ENCODE measurements around the gene ABHD17A.

The ABHD17A gene

DNA sequence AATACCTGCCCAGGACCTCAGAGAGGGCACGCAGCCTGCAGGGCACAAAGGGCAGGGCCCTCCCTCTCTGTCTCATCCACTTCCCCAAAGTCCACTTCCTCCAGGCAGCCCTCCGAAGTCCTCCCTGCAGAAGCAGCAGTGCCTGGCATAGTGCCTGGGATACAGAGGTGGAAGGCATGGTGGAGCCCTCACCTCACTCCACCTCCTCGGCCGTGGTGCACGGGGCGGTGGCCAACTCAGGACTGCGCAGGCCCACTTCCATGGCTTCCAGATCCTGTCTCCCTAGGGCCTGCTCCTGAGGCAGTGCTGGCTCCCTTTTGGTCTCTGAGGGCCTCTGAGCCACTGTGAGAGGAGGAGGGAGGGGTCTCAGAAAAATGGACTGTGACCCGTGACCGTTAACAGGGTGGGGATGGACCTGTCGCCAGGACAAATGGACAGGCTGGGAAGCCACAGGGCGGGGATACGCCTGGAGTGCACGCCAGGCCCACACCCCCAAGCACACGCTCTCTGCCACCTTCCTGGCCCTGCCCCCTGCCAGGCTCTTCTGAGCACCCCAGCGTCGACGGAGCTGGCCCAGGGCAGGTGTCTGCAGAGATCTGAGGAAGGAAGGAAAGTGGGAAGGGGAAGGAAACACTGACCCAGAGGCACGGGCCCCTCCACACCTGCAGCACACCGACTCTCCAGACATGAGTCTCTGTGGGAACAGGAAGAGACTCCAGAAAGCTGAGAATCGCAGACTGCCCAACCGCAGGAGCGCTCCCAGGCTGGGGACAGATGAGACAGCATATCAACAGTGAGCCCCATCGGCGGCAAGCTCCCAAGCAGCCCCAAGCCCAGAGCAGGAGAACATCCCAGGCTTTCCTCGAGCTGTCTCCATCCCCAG, 45.4 kb downstream of the ABHD17A start:
- peaks cover 20% of the 10 kb centered on the region for H3K36me3 ChIP-seq (ENCODE audit: insufficient read depth, low read length)
- H3K4me2 ChIP-seq (ENCODE audit: low read length) = no peak overlapping the region
- peaks cover 10% of the 10 kb centered on the region for H3K4me1 ChIP-seq (ENCODE audit: control insufficient read depth, insufficient read depth, low read length)
- H3K4me3 ChIP-seq (ENCODE audit: low read length) = no peak overlapping the region
- no peak overlapping the region for H3K9ac ChIP-seq (ENCODE audit: low read depth, low read length)
- H3K9me3 ChIP-seq (replicated peaks; ENCODE audit: low read length) = no peaks in the 10 kb centered on the region
- H3K27me3 ChIP-seq (ENCODE audit: control insufficient read depth, insufficient read depth, low read length) = no peaks in the 10 kb centered on the region

DNA sequence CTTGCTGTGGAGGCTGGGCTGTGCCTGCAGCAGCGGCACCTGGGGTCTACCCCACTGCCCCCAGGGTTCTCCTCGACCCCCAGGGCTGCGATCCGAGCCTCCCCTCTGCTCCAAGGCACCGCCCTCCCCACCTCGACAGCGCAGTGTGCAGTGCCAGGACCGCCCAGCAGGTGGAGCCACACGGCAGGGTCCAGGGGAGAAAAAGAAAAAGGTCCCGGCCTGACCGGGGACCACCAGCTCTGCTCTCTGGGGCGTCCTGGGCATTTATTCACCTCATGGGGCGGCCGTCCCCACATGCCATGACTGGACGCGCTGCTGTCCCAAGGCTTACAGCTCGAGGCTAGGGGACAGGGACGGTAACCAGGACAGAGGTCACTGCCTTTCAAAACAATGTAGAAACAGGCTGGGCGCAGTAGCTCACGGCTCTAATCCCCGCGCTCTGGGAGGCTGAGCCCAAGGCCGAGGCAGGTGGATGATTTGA, 47.6 kb downstream of the ABHD17A start:
- H3K4me1 ChIP-seq (ENCODE audit: control insufficient read depth, insufficient read depth, low read length) = peaks cover 25% of the 10 kb centered on the region
- H3K36me3 ChIP-seq (ENCODE audit: insufficient read depth, low read length) = peaks cover 12% of the 10 kb centered on the region
- H3K27me3 ChIP-seq (ENCODE audit: control insufficient read depth, insufficient read depth, low read length) = no peaks in the 10 kb centered on the region
- no peak overlapping the region for H3K4me3 ChIP-seq (ENCODE audit: low read length)
- H3K9me3 ChIP-seq (replicated peaks; ENCODE audit: low read length) = no peaks in the 10 kb centered on the region
- H3K4me2 ChIP-seq (ENCODE audit: low read length) = peak overlapping the region; percentile 32
- no peak overlapping the region for H3K9ac ChIP-seq (ENCODE audit: low read depth, low read length)

DNA sequence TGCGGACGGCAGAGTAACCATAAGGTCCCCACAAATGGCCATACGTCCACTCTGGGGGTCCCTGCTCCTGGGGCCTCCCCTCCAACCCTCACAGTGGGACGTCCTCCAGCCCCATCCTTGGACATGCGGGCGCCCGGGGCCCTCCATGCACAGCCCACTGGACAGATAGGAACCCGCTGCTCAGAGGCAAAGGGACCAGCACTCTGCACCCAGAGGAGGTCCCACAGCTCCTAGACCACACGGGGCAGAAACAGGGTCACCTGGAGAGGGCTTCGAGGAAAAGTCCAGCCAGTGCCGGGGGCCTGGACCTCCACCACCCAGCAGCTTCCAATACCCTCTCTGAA, 48.1 kb downstream of the ABHD17A start:
- Histone ChIP-seq H3K9ac (ENCODE audit: low read depth, low read length) (no peak overlapping the region), H3K27me3 (ENCODE audit: control insufficient read depth, insufficient read depth, low read length) (no peaks in the 10 kb centered on the region), H3K36me3 (ENCODE audit: insufficient read depth, low read length) (peaks cover 12% of the 10 kb centered on the region), H3K4me2 (ENCODE audit: low read length) (no peak overlapping the region), H3K4me3 (ENCODE audit: low read length) (no peak overlapping the region), H3K9me3 (replicated peaks; ENCODE audit: low read length) (no peaks in the 10 kb centered on the region), H3K4me1 (ENCODE audit: control insufficient read depth, insufficient read depth, low read length) (peaks cover 25% of the 10 kb centered on the region)

- Histone ChIP-seq H3K9me3 (replicated peaks; ENCODE audit: low read length) (no peaks in the 10 kb centered on the region), H3K4me2 (ENCODE audit: low read length) (no peak overlapping the region), H3K9ac (ENCODE audit: low read depth, low read length) (no peak overlapping the region), H3K27me3 (ENCODE audit: control insufficient read depth, insufficient read depth, low read length) (no peaks in the 10 kb centered on the region), H3K36me3 (ENCODE audit: insufficient read depth, low read length) (peaks cover 12% of the 10 kb centered on the region), H3K4me3 (ENCODE audit: low read length) (no peak overlapping the region), H3K4me1 (ENCODE audit: control insufficient read depth, insufficient read depth, low read length) (peaks cover 25% of the 10 kb centered on the region)
These were observed 48.7 kb downstream of the ABHD17A start for GRCh38 chr19:1836458-1837221.

DNA sequence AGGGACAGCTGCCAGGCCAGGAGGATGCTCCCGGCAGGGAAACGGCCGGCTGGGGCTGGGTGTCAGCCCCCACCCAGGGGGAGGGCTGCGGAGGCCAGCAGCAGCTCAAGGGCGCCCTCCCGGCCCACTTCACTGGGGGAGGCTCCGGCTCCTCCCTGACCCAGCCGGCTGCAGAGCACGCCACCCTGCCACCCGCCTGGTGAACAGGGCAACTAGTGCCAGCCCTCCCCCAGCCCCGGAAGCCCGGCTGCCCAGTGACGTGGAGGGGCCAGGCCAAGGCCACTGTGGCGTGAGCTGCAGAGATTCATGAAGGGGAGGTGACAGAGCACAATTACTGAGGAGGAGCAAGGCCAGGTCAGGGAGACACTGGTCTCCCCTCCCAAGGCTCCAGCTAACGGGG, 51.8 kb downstream of the ABHD17A start:
- H3K9me3 ChIP-seq (replicated peaks; ENCODE audit: low read length) = no peaks in the 10 kb centered on the region
- peak overlapping the region; percentile 3 for H3K4me3 ChIP-seq (ENCODE audit: low read length)
- peaks cover 25% of the 10 kb centered on the region for H3K4me1 ChIP-seq (ENCODE audit: control insufficient read depth, insufficient read depth, low read length)
- H3K27me3 ChIP-seq (ENCODE audit: control insufficient read depth, insufficient read depth, low read length) = no peaks in the 10 kb centered on the region
- peak overlapping the region; percentile 60 for H3K4me2 ChIP-seq (ENCODE audit: low read length)
- peak overlapping the region; percentile 49 for H3K9ac ChIP-seq (ENCODE audit: low read depth, low read length)
- H3K36me3 ChIP-seq (ENCODE audit: insufficient read depth, low read length) = peaks cover 19% of the 10 kb centered on the region

DNA sequence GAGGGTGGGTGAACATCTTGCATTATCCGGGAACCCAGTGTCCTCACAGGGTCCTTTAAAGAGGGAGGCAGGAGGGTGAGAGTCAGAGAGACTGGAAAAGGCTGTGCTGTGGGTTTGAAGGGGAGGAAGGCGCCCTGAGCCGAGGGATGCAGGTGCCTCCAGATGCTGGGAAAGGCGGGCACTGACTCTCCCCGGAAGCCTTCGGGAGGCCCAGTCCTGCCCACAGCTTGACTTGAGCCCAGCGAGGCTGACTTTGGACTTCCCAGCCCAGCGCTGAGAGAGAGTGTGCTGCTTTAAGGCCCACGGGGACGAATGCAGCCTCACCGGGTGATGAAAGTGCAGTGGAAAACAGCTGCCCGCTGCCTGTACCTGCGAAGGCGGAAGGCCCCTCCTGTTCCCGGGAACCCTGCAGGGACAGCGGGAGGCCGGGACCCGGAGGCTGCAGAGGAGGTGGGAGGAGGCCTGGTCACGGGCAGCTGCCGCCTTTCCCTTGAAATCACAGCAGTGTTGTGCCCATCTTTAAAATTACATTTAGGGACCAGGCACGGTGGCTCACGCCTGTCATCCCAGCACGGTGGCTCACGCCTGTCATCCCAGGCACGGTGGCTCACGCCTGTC, 53.1 kb downstream of the ABHD17A start:
- Histone ChIP-seq H3K9me3 (replicated peaks; ENCODE audit: low read length) (no peaks in the 10 kb centered on the region), H3K9ac (ENCODE audit: low read depth, low read length) (no peak overlapping the region), H3K27me3 (ENCODE audit: control insufficient read depth, insufficient read depth, low read length) (no peaks in the 10 kb centered on the region), H3K36me3 (ENCODE audit: insufficient read depth, low read length) (peaks cover 15% of the 10 kb centered on the region), H3K4me2 (ENCODE audit: low read length) (no peak overlapping the region), H3K4me3 (ENCODE audit: low read length) (no peak overlapping the region), H3K4me1 (ENCODE audit: control insufficient read depth, insufficient read depth, low read length) (peaks cover 19% of the 10 kb centered on the region)

DNA sequence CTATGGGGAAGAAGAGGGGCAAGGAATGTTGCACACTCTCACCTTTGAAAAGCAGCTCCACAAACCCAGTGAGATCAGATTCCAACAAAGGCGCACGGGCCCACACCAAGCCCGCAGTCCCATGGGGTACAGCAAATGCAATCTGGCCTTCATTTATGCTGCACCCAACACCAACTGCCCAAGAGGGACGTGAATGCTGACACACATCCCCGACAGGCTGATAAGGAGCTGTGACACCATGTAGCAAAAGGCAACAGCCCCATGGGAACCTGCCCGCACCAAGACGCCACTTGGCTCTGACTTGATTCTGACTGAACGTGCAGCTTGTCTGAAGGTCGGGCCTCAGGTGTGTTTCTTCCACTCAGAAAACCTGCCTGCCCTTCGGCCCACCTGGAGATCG, 54.3 kb downstream of the ABHD17A start:
- Histone ChIP-seq H3K4me3 (ENCODE audit: low read length) (no peak overlapping the region), H3K36me3 (ENCODE audit: insufficient read depth, low read length) (peaks cover 16% of the 10 kb centered on the region), H3K4me1 (ENCODE audit: control insufficient read depth, insufficient read depth, low read length) (peaks cover 25% of the 10 kb centered on the region), H3K9ac (ENCODE audit: low read depth, low read length) (no peak overlapping the region), H3K4me2 (ENCODE audit: low read length) (no peak overlapping the region), H3K27me3 (ENCODE audit: control insufficient read depth, insufficient read depth, low read length) (no peaks in the 10 kb centered on the region), H3K9me3 (replicated peaks; ENCODE audit: low read length) (no peaks in the 10 kb centered on the region)

- Histone ChIP-seq H3K9ac (ENCODE audit: low read depth, low read length) (no peak overlapping the region), H3K4me2 (ENCODE audit: low read length) (no peak overlapping the region), H3K27me3 (ENCODE audit: control insufficient read depth, insufficient read depth, low read length) (no peaks in the 10 kb centered on the region), H3K4me3 (ENCODE audit: low read length) (no peak overlapping the region), H3K36me3 (ENCODE audit: insufficient read depth, low read length) (peaks cover 19% of the 10 kb centered on the region), H3K9me3 (replicated peaks; ENCODE audit: low read length) (no peaks in the 10 kb centered on the region), H3K4me1 (ENCODE audit: control insufficient read depth, insufficient read depth, low read length) (peaks cover 28% of the 10 kb centered on the region)
These were observed 54.7 kb downstream of the ABHD17A start for GRCh38 chr19:1830568-1830967.

DNA sequence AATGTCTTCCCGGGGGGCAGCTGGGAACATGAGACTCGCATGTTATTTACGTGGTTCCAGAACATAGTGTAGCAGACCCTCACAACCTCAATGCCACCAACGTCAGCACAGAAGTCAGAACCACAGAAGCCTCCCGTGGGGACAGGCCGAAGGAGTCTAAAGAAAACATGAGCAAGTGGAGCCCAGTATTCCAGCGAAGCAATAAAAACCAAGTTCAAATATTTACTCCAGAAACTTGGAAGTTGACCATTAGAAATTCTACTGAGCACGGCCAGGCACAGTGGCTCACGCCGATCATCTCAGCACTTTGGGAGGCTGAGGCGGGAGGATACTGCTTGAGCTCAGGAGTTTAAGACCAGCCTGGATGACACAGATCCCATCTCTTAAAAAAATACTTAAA, 55.3 kb downstream of the ABHD17A start:
- Histone ChIP-seq H3K4me3 (ENCODE audit: low read length) (no peak overlapping the region), H3K36me3 (ENCODE audit: insufficient read depth, low read length) (peaks cover 19% of the 10 kb centered on the region)

GRCh38 chr19:1828279-1829238, 56.7 kb downstream of the ABHD17A start:
- Histone ChIP-seq H3K36me3 (ENCODE audit: insufficient read depth, low read length) (peaks cover 25% of the 10 kb centered on the region), H3K9ac (ENCODE audit: low read depth, low read length) (no peak overlapping the region)

More for the DNA sequence above, 55.3 kb downstream of the ABHD17A start:
- no peak overlapping the region for H3K9ac ChIP-seq (ENCODE audit: low read depth, low read length)
- peaks cover 28% of the 10 kb centered on the region for H3K4me1 ChIP-seq (ENCODE audit: control insufficient read depth, insufficient read depth, low read length)
- H3K27me3 ChIP-seq (ENCODE audit: control insufficient read depth, insufficient read depth, low read length) = no peaks in the 10 kb centered on the region
- no peak overlapping the region for H3K4me2 ChIP-seq (ENCODE audit: low read length)
- no peaks in the 10 kb centered on the region for H3K9me3 ChIP-seq (replicated peaks; ENCODE audit: low read length)

More at GRCh38 chr19:1828279-1829238, 56.7 kb downstream of the ABHD17A start:
- Histone ChIP-seq H3K4me2 (ENCODE audit: low read length) (no peak overlapping the region), H3K27me3 (ENCODE audit: control insufficient read depth, insufficient read depth, low read length) (no peaks in the 10 kb centered on the region), H3K9me3 (replicated peaks; ENCODE audit: low read length) (no peaks in the 10 kb centered on the region), H3K4me1 (ENCODE audit: control insufficient read depth, insufficient read depth, low read length) (peaks cover 15% of the 10 kb centered on the region), H3K4me3 (ENCODE audit: low read length) (no peak overlapping the region)

All from skeletal muscle satellite cell (primary cell).